H1 (cell line): ENCODE results near the gene DLEC1. TPM values are rescaled to one million over a fixed set of nuclear protein-coding genes. Genes with fewer than 3 reads are reported as not detected.

Source experiments
- CTCF ChIA-PET: fragments of 300-600 bp; sonication (Branson Sonifier 250); formaldehyde crosslinking; loops from one replicate; lab custom pipeline; 2021; ENCODE audit not compliant: partially characterized antibody; lab: Charles Lee
- POLR2A ChIA-PET: fragments of 300-600 bp; sonication (Branson Sonifier 250); formaldehyde crosslinking; loops from one replicate; lab custom pipeline; 2021; ENCODE audit warnings: inconsistent platforms; ENCODE audit not compliant: partially characterized antibody; lab: Charles Lee
- DNase-seq, 2 experiments: peaks; one replicate each; pipeline versions ENCODE4 v3.0.0 to v3.0.0-alpha.2; 2010 to 2022; ENCODE audit warnings: low spot score in 2 of 2, low read depth in 1 of 2, mixed read lengths in 1 of 2
- FAIRE-seq: peaks from 2 replicates; lab custom pipeline; 2011; peaks lifted over from hg19 to GRCh38; lab: Jason Lieb, UNC
- H2AFZ ChIP-seq: 2 replicates; pipeline ENCODE4 v1.8.1; 2012; ENCODE audit warnings: low read length, inconsistent platforms
- H2AK5ac ChIP-seq: 2 replicates; pipeline ENCODE4 v1.6.1; 2013; ENCODE audit warnings: low read depth, low read length
- H2BK120ac ChIP-seq: replicated peaks from 2 replicates; pipeline ENCODE3; 2013; ENCODE audit warnings: low read depth, low read length, inconsistent platforms
- H2BK12ac ChIP-seq: 2 replicates; pipeline ENCODE4 v1.6.1; 2013; ENCODE audit warnings: low read depth, low read length
- H2BK15ac ChIP-seq: 2 replicates; pipeline ENCODE4 v1.6.1; 2013; ENCODE audit warnings: low read length
- H2BK20ac ChIP-seq: 2 replicates; pipeline ENCODE4 v1.6.1; 2013; ENCODE audit warnings: low read length
- H2BK5ac ChIP-seq: 2 replicates; pipeline ENCODE4 v1.6.1; 2013; ENCODE audit warnings: low read depth, low read length
- H3K14ac ChIP-seq: 2 replicates; pipeline ENCODE4 v1.6.1; 2013; ENCODE audit warnings: inconsistent platforms; ENCODE audit not compliant: insufficient read length
- H3K18ac ChIP-seq: 2 replicates; pipeline ENCODE4 v1.6.1; 2013; ENCODE audit warnings: low read length; ENCODE audit errors: extremely low read depth
- H3K23ac ChIP-seq: 2 replicates; pipeline ENCODE4 v1.6.1; 2013; ENCODE audit warnings: inconsistent platforms; ENCODE audit not compliant: insufficient read length
- H3K23me2 ChIP-seq: 2 replicates; pipeline ENCODE4 v1.6.1; 2013; ENCODE audit warnings: low read depth, low read length
- H3K27ac ChIP-seq: 2 replicates; pipeline ENCODE4 v1.6.1; 2011; ENCODE audit warnings: low read depth, low read length, inconsistent platforms
- H3K27me3 ChIP-seq, 4 experiments: replicated peaks in 1 of 4; 1 replicate in 1 of 4; 2 replicates in 3 of 4; pipeline versions ENCODE4 v1.6.1 to v1.8.1; 2011 to 2013; ENCODE audit warnings: low read length in 3 of 4, mild to moderate bottlenecking in 3 of 4, inconsistent platforms in 2 of 4, mixed read lengths in 2 of 4, moderate library complexity in 1 of 4; ENCODE audit not compliant: control insufficient read depth in 3 of 4, insufficient read depth in 3 of 4; ENCODE audit errors: extremely low read depth in 1 of 4
- H3K36me3 ChIP-seq, 4 experiments: 2 replicates each; pipeline versions ENCODE4 v1.6.1 to v1.8.1; 2011 to 2013; ENCODE audit warnings: mild to moderate bottlenecking in 4 of 4, low read length in 3 of 4, moderate library complexity in 2 of 4, control low read depth in 1 of 4, inconsistent platforms in 1 of 4; ENCODE audit not compliant: insufficient read depth in 4 of 4, control insufficient read depth in 2 of 4
- H3K4ac ChIP-seq: replicated peaks from 2 replicates; pipeline ENCODE3; 2013; ENCODE audit warnings: low read length, low read depth, mixed read lengths, inconsistent platforms; ENCODE audit not compliant: insufficient read length
- H3K4me1 ChIP-seq, 4 experiments: replicated peaks in 1 of 4; 1 replicate in 1 of 4; 2 replicates in 3 of 4; pipeline versions ENCODE4 v1.6.1 to v1.8.1; 2011 to 2013; ENCODE audit warnings: low read length in 3 of 4, inconsistent platforms in 2 of 4, mixed read lengths in 1 of 4; ENCODE audit not compliant: insufficient read depth in 4 of 4, control insufficient read depth in 3 of 4
- H3K4me2 ChIP-seq, 2 experiments: 2 replicates each; pipeline versions ENCODE4 v1.6.1 to v1.8.1; 2011 to 2013; ENCODE audit warnings: low read depth in 2 of 2, low read length in 2 of 2, control low read depth in 1 of 2, inconsistent platforms in 1 of 2, mild to moderate bottlenecking in 1 of 2; ENCODE audit not compliant: insufficient read depth in 1 of 2
- H3K4me3 ChIP-seq, 4 experiments: fragments of 200-600, 300-600 bp in 1 of 4; sonication (generic), shearing (Covaris generic), sonication (Bioruptor Twin) in 1 of 4; 2 replicates each; pipeline versions ENCODE4 v1.5.1 to v1.8.1; 2011 to 2016; ENCODE audit warnings: low read length in 4 of 4, low read depth in 3 of 4, control low read depth in 2 of 4, inconsistent platforms in 2 of 4, mild to moderate bottlenecking in 2 of 4, mixed read lengths in 1 of 4, moderate library complexity in 1 of 4; ENCODE audit not compliant: insufficient read depth in 2 of 4; ENCODE audit errors: extremely low read depth in 1 of 4
- H3K56ac ChIP-seq: replicated peaks from 2 replicates; pipeline ENCODE3; 2013; ENCODE audit warnings: low read depth, mild to moderate bottlenecking, mixed read lengths, low read length, inconsistent platforms; ENCODE audit not compliant: insufficient read length
- H3K79me1 ChIP-seq: 2 replicates; pipeline ENCODE4 v1.6.1; 2013; ENCODE audit warnings: low read depth, low read length, control low read depth
- H3K79me2 ChIP-seq, 2 experiments: 2 replicates each; pipeline versions ENCODE4 v1.6.1 to v1.8.1; 2012 to 2013; ENCODE audit warnings: low read length in 2 of 2, mild to moderate bottlenecking in 2 of 2, inconsistent platforms in 1 of 2; ENCODE audit not compliant: insufficient read depth in 2 of 2, control insufficient read depth in 1 of 2
- H3K9ac ChIP-seq, 4 experiments: replicated peaks in 1 of 4; 1 replicate in 1 of 4; 2 replicates in 3 of 4; pipeline versions ENCODE4 v1.6.1 to v1.8.1; 2011 to 2013; ENCODE audit warnings: low read depth in 3 of 4, low read length in 3 of 4, control low read depth in 2 of 4, mild to moderate bottlenecking in 2 of 4, moderate library complexity in 2 of 4, inconsistent platforms in 1 of 4; ENCODE audit errors: extremely low read depth in 1 of 4
- H3K9me3 ChIP-seq, 2 experiments: 2 replicates each; pipeline versions ENCODE4 v1.6.1 to v1.8.1; 2012 to 2013; ENCODE audit warnings: mild to moderate bottlenecking in 2 of 2, moderate library complexity in 2 of 2, control low read depth in 1 of 2, inconsistent platforms in 1 of 2, low read depth in 1 of 2, low read length in 1 of 2, mixed read lengths in 1 of 2; ENCODE audit not compliant: insufficient read depth in 2 of 2
- H4K20me1 ChIP-seq, 2 experiments: replicated peaks in 1 of 2; 2 replicates each; pipeline versions ENCODE3 to v1.8.1; 2011 to 2013; ENCODE audit warnings: inconsistent platforms in 2 of 2, low read length in 2 of 2, mild to moderate bottlenecking in 1 of 2; ENCODE audit not compliant: insufficient read depth in 2 of 2, control insufficient read depth in 1 of 2
- H4K5ac ChIP-seq: 2 replicates; pipeline ENCODE4 v1.6.1; 2013; ENCODE audit warnings: low read length, low read depth, mixed read lengths, inconsistent platforms; ENCODE audit not compliant: insufficient read length
- H4K8ac ChIP-seq: 2 replicates; pipeline ENCODE4 v1.8.0; 2013; ENCODE audit warnings: mild to moderate bottlenecking, moderate library complexity, low read length, inconsistent platforms; ENCODE audit not compliant: insufficient read depth; ENCODE audit errors: extremely low read depth
- H4K91ac ChIP-seq: replicated peaks from 2 replicates; pipeline ENCODE3; 2013; ENCODE audit warnings: low read length, mixed read lengths, inconsistent platforms; ENCODE audit not compliant: insufficient read length
- CHD7 ChIP-seq: fragments of 300-600 bp; sonication (generic); IDR thresholded peaks from 2 replicates; pipeline ENCODE4 v1.7.1; 2012; ENCODE audit warnings: low read length, moderate library complexity, mild to moderate bottlenecking, inconsistent platforms; ENCODE audit not compliant: insufficient replicate concordance
- WGBS, 2 experiments: shearing (Covaris generic) in 1 of 2; methylation state at CpG; one replicate each; pipeline versions ENCODE4 v1.1.6 to v1.1.7; 2013 to 2015; ENCODE audit warnings: low lambda C conversion rate in 2 of 2, mixed read lengths in 2 of 2, inconsistent platforms in 1 of 2, low coverage in 1 of 2, missing lambda C conversion rate in 1 of 2; ENCODE audit not compliant: insufficient replicate concordance in 2 of 2, insufficient coverage in 1 of 2, insufficient read length in 1 of 2; ENCODE audit errors: extremely low coverage in 1 of 2, missing lambda C conversion rate in 1 of 2; 5-methylcytosine and 5-hydroxymethylcytosine counted together
- polyA plus RNA-seq, 7 experiments: library from polyadenylated mRNA; depleted of rRNA in 3 of 7; stranded (reverse) in 5 of 7; unstranded in 2 of 7; fragments of >200 nt in 5 of 7; fragments of 200-250 nt in 2 of 7; gene quantifications; 1 replicate in 5 of 7; 2 replicates in 1 of 7; 4 replicates in 1 of 7; pipeline versions ENCODE4 v1.2.1 to v1.2.3, GENCODE V29; 2011 to 2013; ENCODE audit warnings: missing spikeins in 2 of 7, mixed read lengths in 2 of 7
- total RNA-seq: library from RNA; stranded (reverse); fragmentation: NEBNext Ultra II Directional; extraction: Animal tissue kit (Norgen Biotek cat#: 25700); gene quantifications from 2 replicates; pipeline ENCODE4 v1.2.1, GENCODE V29; 2021

The DLEC1 gene
- total and polyA plus RNA-seq, 2 of the 8 experiments (the other 6 are each of a cell fraction or from before 2014, with no cell fraction given) = 0.26 to 0.76 TPM

GRCh38 chr3:38169027-38169317 lies 130.0 kb downstream of the DLEC1 start:
- Histone ChIP-seq H2BK120ac (no peak overlapping the region), H3K79me2 (peaks cover 18 to 80% of the 10 kb centered on the region in 2 experiments), H2AK5ac (no peak overlapping the region), H3K14ac (no peak overlapping the region), H2BK15ac (no peak overlapping the region), H3K23me2 (peaks cover 13% of the 10 kb centered on the region; the same call in 1 of the 2 replicates), H3K4me1 (peaks cover 0 to 8% (median 3%) of the 10 kb centered on the region in 4 experiments; a peak in 4 of 7 replicates), H3K56ac (no peak overlapping the region), H3K79me1 (no peaks in the 10 kb centered on the region; the same call in 1 of the 2 replicates), H3K4me3 (no peak overlapping the region), H3K27me3 (no peaks in the 10 kb centered on the region), H3K4ac (no peak overlapping the region), H4K8ac (no peak overlapping the region), H4K20me1 (peaks cover 7 to 10% of the 10 kb centered on the region in 2 experiments), H3K23ac (no peak overlapping the region), H2BK20ac (no peak overlapping the region), H2AFZ (no peak overlapping the region), H3K9ac (no peak overlapping the region), H3K9me3 (no peaks in the 10 kb centered on the region), H3K18ac (no peak overlapping the region), H3K4me2 (no peak overlapping the region), H4K5ac (no peak overlapping the region), H4K91ac (no peak overlapping the region), H2BK5ac (no peak overlapping the region), H2BK12ac (no peak overlapping the region), H3K27ac (no peak overlapping the region), H3K36me3 (no peaks in the 10 kb centered on the region)
- ChIA-PET CTCF (no interaction called here), POLR2A (no interaction called here)
- 95% methylated on average over 1 of the region's 1 CpG; no CpG with 5 or more reads in 1 of the 2 experiments for WGBS, 2 experiments
- DNase-seq (no peak), FAIRE-seq (no peak)
- TF ChIP-seq CHD7 = no peak
